Mammary epithelial cell (primary cell): Measurements from ENCODE around the gene OPN1MW2.
"Not testable (repeated sequence)": the region's sequence is repeated elsewhere in the genome, so short reads cannot be mapped to it uniquely, and the experiment has no call there.

ENCODE experiments used
- EZH2 ChIP-seq: IDR thresholded peaks from 2 replicates; pipeline ENCODE4 v1.6.1; 2012; ENCODE audit warnings: low read length, inconsistent platforms, borderline replicate concordance
- TF ChIP-seq, protein P1 (sequence below), 2 donors: IDR thresholded peaks in 1 of 2; conservative IDR thresholded peaks in 1 of 2; 2 replicates each; pipeline ENCODE4 v1.5.1; 2011 to 2012; ENCODE audit warnings: inconsistent platforms in 2 of 2, low read length in 2 of 2, mild to moderate bottlenecking in 2 of 2, control low read depth in 1 of 2, low read depth in 1 of 2; ENCODE audit not compliant: insufficient read depth in 1 of 2; ENCODE audit errors: extremely low read depth in 1 of 2

DNA sequence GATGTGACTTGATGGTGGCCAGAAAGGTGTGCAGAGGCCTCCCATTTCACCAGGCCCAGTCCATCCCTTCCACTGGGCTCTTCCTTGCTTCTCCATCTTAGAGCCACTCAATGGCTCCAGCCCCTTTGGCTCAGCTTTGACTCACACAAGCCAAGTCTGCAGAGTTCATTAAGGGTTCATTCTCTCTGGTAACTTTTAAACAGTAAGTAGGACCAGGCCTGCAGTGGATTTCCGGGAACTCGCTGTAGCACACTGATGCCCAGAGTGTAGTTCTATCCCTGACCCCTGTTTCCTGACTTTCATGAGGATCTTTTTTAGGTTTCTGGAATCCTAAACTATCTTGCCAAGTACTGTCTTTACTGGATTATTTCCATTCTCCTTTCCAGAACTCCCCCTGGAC lies 25.2 kb upstream of the OPN1MW2 start:
- TF ChIP-seq, protein P1, sequence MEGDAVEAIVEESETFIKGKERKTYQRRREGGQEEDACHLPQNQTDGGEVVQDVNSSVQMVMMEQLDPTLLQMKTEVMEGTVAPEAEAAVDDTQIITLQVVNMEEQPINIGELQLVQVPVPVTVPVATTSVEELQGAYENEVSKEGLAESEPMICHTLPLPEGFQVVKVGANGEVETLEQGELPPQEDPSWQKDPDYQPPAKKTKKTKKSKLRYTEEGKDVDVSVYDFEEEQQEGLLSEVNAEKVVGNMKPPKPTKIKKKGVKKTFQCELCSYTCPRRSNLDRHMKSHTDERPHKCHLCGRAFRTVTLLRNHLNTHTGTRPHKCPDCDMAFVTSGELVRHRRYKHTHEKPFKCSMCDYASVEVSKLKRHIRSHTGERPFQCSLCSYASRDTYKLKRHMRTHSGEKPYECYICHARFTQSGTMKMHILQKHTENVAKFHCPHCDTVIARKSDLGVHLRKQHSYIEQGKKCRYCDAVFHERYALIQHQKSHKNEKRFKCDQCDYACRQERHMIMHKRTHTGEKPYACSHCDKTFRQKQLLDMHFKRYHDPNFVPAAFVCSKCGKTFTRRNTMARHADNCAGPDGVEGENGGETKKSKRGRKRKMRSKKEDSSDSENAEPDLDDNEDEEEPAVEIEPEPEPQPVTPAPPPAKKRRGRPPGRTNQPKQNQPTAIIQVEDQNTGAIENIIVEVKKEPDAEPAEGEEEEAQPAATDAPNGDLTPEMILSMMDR (conservative IDR thresholded peaks at IDR 0.05 in 1 of 2, IDR thresholded peaks at IDR 0.05 in 1 of 2; ENCODE audit: extremely low read depth in 1 of 2, insufficient read depth in 1 of 2, low read depth in 1 of 2, low read length in 2 of 2): not testable (repeated sequence)
- not testable (repeated sequence) for TF ChIP-seq EZH2
